HFFc6 (cell line): ENCODE results near the gene MYLK. TPM values are rescaled to one million over a fixed set of nuclear protein-coding genes. Genes with fewer than 3 reads are reported as not detected.
A peak's percentile ranks its signal among the peaks of the same experiment; 100 is the strongest.

Source experiments
- DNase-seq: peaks from one replicate; pipeline ENCODE4 v3.0.0-alpha.2; 2018
- H3K27ac Mint-ChIP-seq: 2 replicates; pipeline ENCODE4 v1.8.0; 2020; ENCODE audit warnings: mild to moderate bottlenecking, mixed read lengths
- H3K27me3 Mint-ChIP-seq: 2 replicates; pipeline ENCODE4 v1.8.0; 2021; ENCODE audit warnings: mild to moderate bottlenecking, moderate library complexity, mixed read lengths; ENCODE audit not compliant: insufficient read depth
- H3K36me3 Mint-ChIP-seq: 2 replicates; pipeline ENCODE4 v1.8.0; 2021; ENCODE audit warnings: low read depth, mixed read lengths
- H3K4me1 Mint-ChIP-seq: 2 replicates; pipeline ENCODE4 v1.8.0; 2020; ENCODE audit warnings: low read depth, mixed read lengths
- H3K4me3 Mint-ChIP-seq: 2 replicates; pipeline ENCODE4 v1.8.0; 2020; ENCODE audit warnings: mild to moderate bottlenecking, moderate library complexity, mixed read lengths
- H3K9me3 Mint-ChIP-seq: 2 replicates; pipeline ENCODE4 v1.8.0; 2020; ENCODE audit warnings: mild to moderate bottlenecking, mixed read lengths
- CTCF ChIP-seq: fragments of 200-600 bp; sonication (generic); IDR thresholded peaks from 2 replicates; pipeline ENCODE4 v1.5.0; 2021; ENCODE audit warnings: antibody characterized with exemption, mild to moderate bottlenecking
- total RNA-seq, 6 experiments: library from RNA; stranded (reverse); fragmentation: NEBNext Ultra II Directional; extraction: Animal tissue kit (Norgen Biotek cat#: 25700); gene quantifications; 2 replicates in 1 of 6; 3 replicates in 5 of 6; pipeline ENCODE4 v1.2.3, GENCODE V29; 2021

Gene MYLK
- total RNA-seq, 6 experiments from 2014 or later: 296 to 431 (median 335) TPM

GRCh38 chr3:123658118-123658851 is 225.8 kb downstream of the MYLK start:
- no peaks in the 10 kb centered on the region for H3K9me3 Mint-ChIP-seq
- H3K4me3 Mint-ChIP-seq: peak overlapping the region; percentile 38; the same call in 1 of the 2 replicates
- TF ChIP-seq CTCF: no peak
- peak; percentile 78 for DNase-seq
- peaks cover 79% of the 10 kb centered on the region for H3K36me3 Mint-ChIP-seq
- peak overlapping the region; percentile 58 for H3K27ac Mint-ChIP-seq
- peaks cover 95% of the 10 kb centered on the region for H3K4me1 Mint-ChIP-seq
- peaks cover 25% of the 10 kb centered on the region for H3K27me3 Mint-ChIP-seq

GRCh38 chr3:123657568-123657967 is 226.6 kb downstream of the MYLK start:
- Mint-ChIP-seq H3K36me3 (peaks cover 73% of the 10 kb centered on the region), H3K27me3 (peaks cover 27% of the 10 kb centered on the region), H3K27ac (peak overlapping the region; percentile 58), H3K4me1 (peaks cover 95% of the 10 kb centered on the region), H3K9me3 (no peaks in the 10 kb centered on the region), H3K4me3 (no peak overlapping the region)
- no peak for TF ChIP-seq CTCF
- DNase-seq: no peak

- Mint-ChIP-seq H3K4me3 (peak overlapping the region; percentile 25; the same call in 1 of the 2 replicates), H3K27me3 (peaks cover 25% of the 10 kb centered on the region), H3K36me3 (peaks cover 73% of the 10 kb centered on the region), H3K9me3 (no peaks in the 10 kb centered on the region), H3K27ac (peak overlapping the region; percentile 58), H3K4me1 (peaks cover 95% of the 10 kb centered on the region)
- DNase-seq: no peak
- no peak for TF ChIP-seq CTCF
Measured at GRCh38 chr3:123657111-123657510, 227.0 kb downstream of the MYLK start.

- no peak for DNase-seq
- H3K27me3 Mint-ChIP-seq: peaks cover 24% of the 10 kb centered on the region
- peaks cover 70% of the 10 kb centered on the region for H3K36me3 Mint-ChIP-seq
- peak overlapping the region; percentile 25; the same call in 1 of the 2 replicates for H3K4me3 Mint-ChIP-seq
- peak overlapping the region; percentile 58; the same call in 1 of the 2 replicates for H3K27ac Mint-ChIP-seq
- H3K9me3 Mint-ChIP-seq: no peaks in the 10 kb centered on the region
- peaks cover 94% of the 10 kb centered on the region for H3K4me1 Mint-ChIP-seq
- TF ChIP-seq CTCF: peak; percentile 62
Measured at GRCh38 chr3:123656691-123657090, 227.4 kb downstream of the MYLK start.

GRCh38 chr3:123656274-123656673 is 227.9 kb downstream of the MYLK start:
- Mint-ChIP-seq H3K9me3 (no peaks in the 10 kb centered on the region), H3K36me3 (peaks cover 66% of the 10 kb centered on the region), H3K4me3 (no peak overlapping the region), H3K27me3 (peaks cover 24% of the 10 kb centered on the region), H3K27ac (peak overlapping the region; percentile 0; the same call in 1 of the 2 replicates), H3K4me1 (peaks cover 94% of the 10 kb centered on the region)
- DNase-seq: no peak
- no peak for TF ChIP-seq CTCF
